NCI-H2029 (cell line): ENCODE measurements around the gene ADRA2C.

Source experiments
- DNase-seq: peaks from one replicate; lab custom pipeline; 2025; lab: John Stamatoyannopoulos, UW

The ADRA2C gene

GRCh38 chr4:3766036-3766784, at the start of gene ADRA2C:
Gene ADRA2C (plus strand): TSS chr4:3766385. CDS start chr4:3766607, 222 bp downstream.
- no peak for DNase-seq

GRCh38 chr4:3716631-3717235, 49.5 kb upstream of the ADRA2C start:
- no peak for DNase-seq

- DNase-seq: no peak
Measured at GRCh38 chr4:3717241-3717640, 48.9 kb upstream of the ADRA2C start.

- DNase-seq: no peak
Measured at GRCh38 chr4:3718462-3718861, 47.7 kb upstream of the ADRA2C start.

- no peak for DNase-seq
Measured at GRCh38 chr4:3719191-3719590, 47.0 kb upstream of the ADRA2C start.

- DNase-seq: no peak
Measured at GRCh38 chr4:3719836-3720235, 46.3 kb upstream of the ADRA2C start.

GRCh38 chr4:3720466-3720865, 45.7 kb upstream of the ADRA2C start:
- DNase-seq: no peak

GRCh38 chr4:3721186-3721585, 45.0 kb upstream of the ADRA2C start:
- DNase-seq: no peak

- no peak for DNase-seq
Measured at GRCh38 chr4:3721627-3722026, 44.6 kb upstream of the ADRA2C start.

GRCh38 chr4:3722446-3723231, 43.5 kb upstream of the ADRA2C start:
- DNase-seq: no peak

GRCh38 chr4:3723232-3723642, 42.9 kb upstream of the ADRA2C start:
- DNase-seq: no peak

GRCh38 chr4:3724319-3725231, 41.6 kb upstream of the ADRA2C start:
- no peak for DNase-seq

- DNase-seq: no peak
Measured at GRCh38 chr4:3725936-3726870, 40.0 kb upstream of the ADRA2C start.

GRCh38 chr4:3727847-3728469, 38.2 kb upstream of the ADRA2C start:
- no peak for DNase-seq

GRCh38 chr4:3729188-3729881, 36.9 kb upstream of the ADRA2C start:
- no peak for DNase-seq

- DNase-seq: no peak
Measured at GRCh38 chr4:3729882-3730226, 36.3 kb upstream of the ADRA2C start.

GRCh38 chr4:3730422-3731190, 35.6 kb upstream of the ADRA2C start:
- DNase-seq: no peak

- DNase-seq: no peak
Measured at GRCh38 chr4:3732076-3733028, 33.8 kb upstream of the ADRA2C start.
